SH-SY5Y (cell line): ENCODE data around the gene KANTR.

Experiments used
- GATA2 ChIP-seq: IDR thresholded peaks from 2 replicates; pipeline ENCODE4 v1.6.1; 2011; ENCODE audit warnings: mild to moderate bottlenecking, low read depth, low read length
- GATA3 ChIP-seq: IDR thresholded peaks from 2 replicates; pipeline ENCODE4 v1.6.1; 2011; ENCODE audit warnings: low read depth, mild to moderate bottlenecking, low read length, moderate library complexity

- TF ChIP-seq GATA2 (no peak), GATA3 (no peak)
Observed at GRCh38 chrX:53055244-53055849, 38.6 kb upstream of the KANTR start.
